Heart left ventricle (tissue), 13 donors: Measurements from ENCODE around the gene CLMP.

Experiments used
- POLR2A ChIP-seq, 2 donors: fragments of 450-650 bp; IDR thresholded peaks; one replicate each; pipeline ENCODE4 v1.6.1; 2017; ENCODE audit warnings: antibody characterized with exemption in 2 of 2, mild to moderate bottlenecking in 2 of 2, moderate library complexity in 2 of 2
- TF ChIP-seq, protein P1 (sequence below), 12 donors: fragments of 200-600 bp; sonication (generic) in 4 of 12; IDR thresholded peaks; one replicate each; pipeline versions ENCODE4 v1.5.0 to v1.8.0; 2018 to 2022; ENCODE audit warnings: antibody characterized with exemption in 12 of 12, mild to moderate bottlenecking in 5 of 12
- donor health status: ischemic (EF 13 %, LVEDD 7.1; RV severe dilation, severe dysfunction).
- donor health status: DM: no; HTN: yes; CAD: no.
- donor health status: DM: no; HTN: no; CAD: no.
- donor health status: ischemic (EF 25% LVEDD 6.9; RV normal size, moderate dysfunction).
- donor health status: ischemic (EF 25% LVEDD 5.7; RV mildly dilated, moderate dysfunction).
- donor health status: ischemic (EF 35%, LVEDD 5.7; RV mildly dilated, moderate dysfunction).
- donor health status: nonischemic (EF 11% LVEDD 7.7; RV severe dilation, severe dysfunction).
- donor health status: DM: yes; HTN: yes; CAD: no.
- donor health status: PGD.
- donor health status: ischemic (EF 29% LVEDD 5.4; RV normal size, mild dysfunction).
- donor health status: nonischemic (EF 23%, LVEDD 6.1; RV moderate dilation, normal function).

DNA sequence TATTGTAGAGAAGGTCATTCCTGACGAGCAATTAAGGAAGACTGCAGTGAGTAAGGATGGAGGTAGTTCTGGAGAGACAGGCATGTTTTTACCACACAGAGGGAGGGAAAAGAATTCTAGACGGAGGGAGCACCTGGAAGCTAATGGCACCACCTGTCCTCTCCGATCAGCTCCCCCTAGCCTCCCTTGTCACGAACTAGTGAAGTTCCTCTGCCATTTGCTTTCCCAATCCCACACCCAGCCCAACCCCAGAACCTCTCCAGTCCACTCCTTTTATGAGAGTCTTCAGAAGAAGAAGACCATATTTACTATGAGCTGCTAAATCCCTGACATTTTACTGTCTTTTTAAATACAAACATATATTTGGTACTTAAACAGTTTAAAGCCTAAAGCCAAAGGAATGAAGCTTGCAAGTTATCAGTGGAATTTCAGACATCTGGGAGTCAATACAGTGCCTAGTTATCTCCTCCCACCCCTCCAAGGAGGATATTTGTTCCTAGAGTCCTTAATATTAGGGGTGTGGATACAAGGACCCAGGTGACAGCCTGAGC, 87.0 kb downstream of the CLMP start:
- TF ChIP-seq, protein P1, sequence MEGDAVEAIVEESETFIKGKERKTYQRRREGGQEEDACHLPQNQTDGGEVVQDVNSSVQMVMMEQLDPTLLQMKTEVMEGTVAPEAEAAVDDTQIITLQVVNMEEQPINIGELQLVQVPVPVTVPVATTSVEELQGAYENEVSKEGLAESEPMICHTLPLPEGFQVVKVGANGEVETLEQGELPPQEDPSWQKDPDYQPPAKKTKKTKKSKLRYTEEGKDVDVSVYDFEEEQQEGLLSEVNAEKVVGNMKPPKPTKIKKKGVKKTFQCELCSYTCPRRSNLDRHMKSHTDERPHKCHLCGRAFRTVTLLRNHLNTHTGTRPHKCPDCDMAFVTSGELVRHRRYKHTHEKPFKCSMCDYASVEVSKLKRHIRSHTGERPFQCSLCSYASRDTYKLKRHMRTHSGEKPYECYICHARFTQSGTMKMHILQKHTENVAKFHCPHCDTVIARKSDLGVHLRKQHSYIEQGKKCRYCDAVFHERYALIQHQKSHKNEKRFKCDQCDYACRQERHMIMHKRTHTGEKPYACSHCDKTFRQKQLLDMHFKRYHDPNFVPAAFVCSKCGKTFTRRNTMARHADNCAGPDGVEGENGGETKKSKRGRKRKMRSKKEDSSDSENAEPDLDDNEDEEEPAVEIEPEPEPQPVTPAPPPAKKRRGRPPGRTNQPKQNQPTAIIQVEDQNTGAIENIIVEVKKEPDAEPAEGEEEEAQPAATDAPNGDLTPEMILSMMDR (IDR thresholded peaks at IDR 0.05): no peak
- TF ChIP-seq POLR2A (IDR thresholded peaks at IDR 0.05): no peak
